Aorta (tissue), 5 donors: Measurements from ENCODE around the gene RHOT2. TPM values are rescaled to one million over a fixed set of nuclear protein-coding genes. Genes with fewer than 3 reads are reported as not detected.
A peak's percentile ranks its signal among the peaks of the same experiment; 100 is the strongest.
"Not testable (repeated sequence)": the region's sequence is repeated elsewhere in the genome, so short reads cannot be mapped to it uniquely, and the experiment has no call there.

Source experiments
- ATAC-seq: fragments of 200-7000 bp; cut with Tn5 transposase; one replicate; pipeline ENCODE4 v1.9.1; 2022; ENCODE audit warnings: moderate library complexity; ENCODE audit not compliant: low FRiP score
- DNase-seq, 2 donors: peaks; one replicate each; pipeline ENCODE4 v3.0.0-alpha.2; 2020
- H3K27ac ChIP-seq, 2 donors: one replicate each; pipeline ENCODE4 v1.5.1; 2013; ENCODE audit warnings: low read length in 2 of 2, mild to moderate bottlenecking in 2 of 2, moderate library complexity in 2 of 2, control low read depth in 1 of 2, inconsistent platforms in 1 of 2, low read depth in 1 of 2
- H3K27me3 ChIP-seq, 2 donors: one replicate each; pipeline ENCODE4 v1.6.1; 2013; ENCODE audit warnings: control low read depth in 1 of 2, low read length in 1 of 2, mild to moderate bottlenecking in 1 of 2, moderate library complexity in 1 of 2; ENCODE audit not compliant: insufficient read depth in 2 of 2, control insufficient read depth in 1 of 2
- H3K36me3 ChIP-seq, 2 donors: one replicate each; pipeline ENCODE4 v1.6.1; 2013; ENCODE audit warnings: control low read depth in 1 of 2, low read length in 1 of 2, mild to moderate bottlenecking in 1 of 2; ENCODE audit not compliant: insufficient read depth in 2 of 2, control insufficient read depth in 1 of 2
- H3K4me1 ChIP-seq, 2 donors: one replicate each; pipeline ENCODE4 v1.6.1; 2013; ENCODE audit warnings: low read length in 2 of 2, control low read depth in 1 of 2, mild to moderate bottlenecking in 1 of 2, moderate library complexity in 1 of 2; ENCODE audit not compliant: insufficient read depth in 2 of 2, control insufficient read depth in 1 of 2
- H3K4me3 ChIP-seq, 2 donors: one replicate each; pipeline ENCODE4 v1.5.1; 2013; ENCODE audit warnings: low read length in 2 of 2, control low read depth in 1 of 2, mild to moderate bottlenecking in 1 of 2
- H3K9me3 ChIP-seq: one replicate; pipeline ENCODE4 v1.6.1; 2013; ENCODE audit warnings: mild to moderate bottlenecking, low read length; ENCODE audit not compliant: control insufficient read depth
- WGBS, 2 donors: extraction: QIAGEN DNeasy Blood & Tissue Kit; methylation state at CpG; one replicate each; pipeline ENCODE4 v1.1.7; 2013; 5-methylcytosine and 5-hydroxymethylcytosine counted together
- intact Hi-C, 2 donors: fragments of 100-400 bp; cut with DNase I; formaldehyde crosslinking; loops; one replicate each; pipeline versions ENCODE4 v1.14.2 to v1.15.0; 2022
- polyA plus RNA-seq, 2 donors: library from polyadenylated mRNA; stranded (reverse); fragments of 200-250 nt; gene quantifications; one replicate each; pipeline ENCODE4 v1.2.3, GENCODE V29; 2013
- total RNA-seq, 2 donors: library from RNA; stranded (reverse); fragmentation: NEBNext Ultra II Directional; extraction: Animal tissue kit (Norgen Biotek cat#: 25700); gene quantifications; one replicate each; pipeline ENCODE4 v1.2.1, GENCODE V29; 2021
- donor health status: healthy with polysubstance abuse.
- donor health status: Bipolar disorder and iron deficiency.
- donor health status: DM: no; HTN: no; CAD: no.
- donor health status: DM: no; HTN: no; CAD: no.
- donor health status: DM: yes; HTN: yes; CAD: no.

Gene RHOT2
- total and polyA plus RNA-seq, 4 donors, result 27.4 to 356 (median 86.6) TPM

DNA sequence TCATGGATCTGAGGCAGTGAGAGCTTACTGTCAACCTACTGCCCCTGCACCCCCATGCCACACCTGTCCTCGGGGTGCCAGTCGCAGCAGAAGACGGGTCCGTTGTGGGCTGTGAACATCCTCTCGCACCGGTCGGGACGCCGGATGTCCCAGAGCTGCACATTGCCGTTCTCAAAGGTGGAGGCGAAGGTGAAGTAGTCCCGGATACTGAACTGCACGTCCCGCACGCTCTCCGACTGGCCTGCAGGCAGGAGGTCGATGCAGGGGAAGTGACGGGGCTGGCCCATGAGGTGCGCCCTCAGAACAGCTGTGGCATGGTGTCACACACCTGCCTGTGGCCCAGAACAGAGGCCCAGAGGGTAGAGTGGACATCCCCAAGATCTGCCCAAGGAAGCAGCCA lies 19.6 kb downstream of the RHOT2 start:
- no peaks in the 10 kb centered on the region for H3K36me3 ChIP-seq
- DNase-seq (no peak), ATAC-seq (no peak)
- no peak overlapping the region for H3K27ac ChIP-seq
- WGBS, 2 donors, result 90 to 92% methylated on average over 19 of the region's 19 CpGs
- H3K9me3 ChIP-seq, result no peaks in the 10 kb centered on the region
- H3K4me3 ChIP-seq, result no peak overlapping the region
- no peaks in the 10 kb centered on the region for H3K4me1 ChIP-seq
- intact Hi-C loops, result no loop called here
- no peaks in the 10 kb centered on the region for H3K27me3 ChIP-seq

DNA sequence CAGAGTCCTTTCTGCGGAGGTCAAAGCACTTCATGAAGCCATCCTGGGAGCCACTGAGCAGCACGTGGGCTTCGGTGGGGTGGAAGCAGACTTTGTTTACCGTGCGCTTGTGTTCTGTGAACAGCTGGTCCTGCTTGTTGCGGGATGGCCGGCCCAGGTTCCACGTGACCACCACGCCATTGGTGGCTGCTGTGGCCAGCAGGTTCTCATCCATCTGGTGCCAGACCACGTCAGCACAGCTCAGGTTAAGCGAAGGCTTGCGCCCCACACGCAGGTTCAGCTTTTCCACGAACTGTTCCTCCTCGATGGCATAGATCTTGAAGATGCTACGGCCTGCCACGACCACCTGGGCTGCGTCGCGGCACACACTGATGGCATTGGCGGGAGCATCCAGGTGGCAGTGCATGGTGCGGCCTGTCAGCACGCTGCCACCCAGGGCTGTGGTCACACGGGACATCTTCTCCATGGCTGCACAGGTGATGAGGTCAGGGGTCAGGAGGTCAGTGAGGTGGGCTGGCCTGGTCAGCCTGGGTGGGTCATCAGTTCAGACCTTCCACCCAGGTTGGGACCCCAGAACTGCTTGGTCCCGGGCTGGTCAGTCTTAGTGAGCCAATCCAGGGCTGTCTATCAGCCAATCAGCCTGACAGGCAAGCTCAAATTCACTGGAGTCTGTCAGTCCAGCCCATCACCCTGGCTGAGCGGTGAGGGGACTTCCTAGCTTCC lies 21.4 kb downstream of the RHOT2 start:
- Histone ChIP-seq H3K4me1 (no peaks in the 10 kb centered on the region), H3K9me3 (no peaks in the 10 kb centered on the region), H3K27me3 (no peaks in the 10 kb centered on the region), H3K27ac (no peak overlapping the region), H3K36me3 (no peaks in the 10 kb centered on the region), H3K4me3 (peak overlapping the region in 1 of 2 donors; percentile 71)
- DNase-seq (no peak), ATAC-seq (no peak)
- WGBS, 2 donors, result 83% methylated on average over 26 of the region's 26 CpGs
- intact Hi-C loops, result no loop called here

DNA sequence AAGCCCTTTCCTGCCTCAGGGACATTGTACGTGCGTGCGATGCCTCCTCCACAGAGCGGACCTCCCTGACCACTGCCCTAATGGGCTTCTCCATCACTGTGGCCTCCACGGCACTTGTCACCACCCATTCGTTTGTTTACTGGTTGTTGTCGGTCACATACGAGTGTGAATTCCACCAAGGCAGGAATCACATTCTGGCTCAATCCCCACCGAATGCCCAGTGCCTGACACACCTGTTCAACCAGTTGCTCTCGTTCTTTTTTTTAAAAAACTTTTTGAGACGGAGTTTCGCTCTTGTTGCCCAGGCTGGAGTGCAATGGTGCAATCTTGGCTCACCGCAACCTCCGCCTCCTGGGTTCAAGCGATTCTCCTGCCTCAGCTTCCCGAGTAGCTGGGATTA lies 23.3 kb downstream of the RHOT2 start:
- ATAC-seq, H3K36me3 ChIP-seq, H3K27me3 ChIP-seq, DNase-seq, intact Hi-C loops, H3K27ac ChIP-seq, H3K4me3 ChIP-seq, H3K9me3 ChIP-seq, H3K4me1 ChIP-seq: not testable (repeated sequence)
- 82 to 85% methylated on average over 16 of the region's 16 CpGs for WGBS, 2 donors

DNA sequence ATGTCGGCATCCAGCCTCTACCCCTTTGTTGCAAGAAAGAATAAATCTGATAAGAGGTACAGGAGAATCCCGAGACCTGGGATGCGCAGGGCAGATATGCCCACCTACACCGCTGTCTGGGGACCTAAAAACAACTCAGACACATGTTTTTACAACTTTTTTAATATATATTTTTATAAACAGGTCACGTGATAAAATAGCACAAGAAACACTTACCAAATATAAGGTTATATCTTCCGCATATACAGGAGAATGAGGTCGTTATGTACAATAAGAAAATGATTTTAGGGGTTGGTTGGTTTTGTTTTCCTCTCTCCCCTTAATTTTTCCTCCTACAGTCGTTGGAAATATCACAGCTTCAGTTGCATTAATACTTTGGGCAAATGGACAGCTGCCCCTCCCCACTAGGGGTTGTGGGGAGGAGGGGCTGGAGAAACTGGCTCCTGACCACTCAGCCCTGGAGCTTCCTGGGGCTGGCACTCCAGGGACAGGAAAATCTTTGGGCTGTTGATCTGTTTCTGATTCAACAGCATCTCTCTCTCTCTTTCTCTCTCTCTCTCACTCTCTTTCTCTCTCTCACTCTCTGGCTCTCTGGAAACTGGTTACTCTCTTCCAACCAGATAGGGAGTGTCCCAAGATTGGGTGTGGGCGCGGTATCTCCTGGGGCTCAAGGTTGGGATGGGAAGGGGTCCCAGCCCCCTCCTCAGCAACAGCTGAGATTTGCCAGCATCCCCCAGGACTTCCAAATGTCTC lies 24.6 kb downstream of the RHOT2 start:
- ATAC-seq (no peak), DNase-seq (no peak)
- Histone ChIP-seq H3K27ac (no peak overlapping the region), H3K36me3 (no peaks in the 10 kb centered on the region), H3K4me3 (no peak overlapping the region), H3K4me1 (no peaks in the 10 kb centered on the region), H3K27me3 (peaks cover 0 to 2% of the 10 kb centered on the region in 2 donors), H3K9me3 (no peaks in the 10 kb centered on the region)
- 65 to 67% methylated on average over 10 of the region's 10 CpGs for WGBS, 2 donors
- intact Hi-C loops, result no loop called here

DNA sequence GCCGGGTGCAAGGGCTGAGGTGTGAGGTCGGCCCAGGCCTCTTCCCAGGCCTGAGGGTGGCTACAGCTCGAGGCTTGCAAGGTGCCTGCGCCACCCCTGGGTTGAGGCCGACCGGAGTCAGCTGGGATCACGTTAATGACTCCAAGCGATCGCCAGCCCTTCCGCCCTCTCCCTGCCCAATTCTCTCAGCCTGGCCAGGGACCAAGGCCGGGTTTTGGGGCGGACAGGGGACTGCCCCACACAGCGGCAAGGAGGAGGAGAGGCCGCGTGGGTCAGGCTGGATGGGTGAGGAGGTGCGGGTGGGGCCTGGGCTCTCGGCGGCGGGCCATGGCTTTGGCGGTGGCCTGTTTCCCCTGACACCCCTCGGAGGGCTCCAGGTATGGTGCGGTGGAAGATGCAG lies 25.4 kb downstream of the RHOT2 start:
- H3K4me3 ChIP-seq, result no peak overlapping the region
- H3K27me3 ChIP-seq, result peaks cover 0 to 2% of the 10 kb centered on the region in 2 donors
- WGBS, 2 donors, result 30 to 36% methylated on average over 22 of the region's 22 CpGs
- DNase-seq (no peak), ATAC-seq (no peak)
- H3K9me3 ChIP-seq, result no peaks in the 10 kb centered on the region
- no peaks in the 10 kb centered on the region for H3K36me3 ChIP-seq
- no peak overlapping the region for H3K27ac ChIP-seq
- H3K4me1 ChIP-seq, result no peaks in the 10 kb centered on the region
- intact Hi-C loops, result no loop called here

DNA sequence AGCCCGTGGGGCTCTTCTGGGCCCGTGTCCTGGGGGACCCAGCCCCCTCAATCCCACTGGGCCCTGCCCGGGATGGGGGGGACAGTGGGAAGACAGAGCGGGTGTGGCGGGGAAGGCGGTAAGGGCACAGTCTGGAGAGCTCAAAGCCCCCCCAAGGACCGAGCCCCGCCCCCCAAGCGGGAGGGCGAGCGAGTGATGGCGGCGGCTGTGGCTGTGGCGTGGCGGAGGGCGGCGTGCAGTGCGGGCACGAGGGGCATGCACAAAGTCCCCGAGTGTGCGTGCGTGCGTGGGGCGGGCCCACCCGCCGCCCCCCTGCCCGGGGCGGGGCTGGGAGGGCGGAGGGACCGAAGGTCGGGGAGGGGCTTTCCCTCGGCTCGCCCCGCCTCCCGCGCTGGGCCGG lies 25.8 kb downstream of the RHOT2 start:
- no peak for ATAC-seq
- no peaks in the 10 kb centered on the region for H3K36me3 ChIP-seq
- H3K9me3 ChIP-seq, result no peaks in the 10 kb centered on the region
- WGBS, 2 donors, result 3% methylated on average over 19 to 37 of the region's 37 CpGs
- DNase-seq, result no peak
- intact Hi-C loops, result no loop called here
- no peak overlapping the region for H3K4me3 ChIP-seq
- H3K27ac ChIP-seq, result no peak overlapping the region
- H3K4me1 ChIP-seq, result no peaks in the 10 kb centered on the region
- H3K27me3 ChIP-seq, result peaks cover 0 to 2% of the 10 kb centered on the region in 2 donors

DNA sequence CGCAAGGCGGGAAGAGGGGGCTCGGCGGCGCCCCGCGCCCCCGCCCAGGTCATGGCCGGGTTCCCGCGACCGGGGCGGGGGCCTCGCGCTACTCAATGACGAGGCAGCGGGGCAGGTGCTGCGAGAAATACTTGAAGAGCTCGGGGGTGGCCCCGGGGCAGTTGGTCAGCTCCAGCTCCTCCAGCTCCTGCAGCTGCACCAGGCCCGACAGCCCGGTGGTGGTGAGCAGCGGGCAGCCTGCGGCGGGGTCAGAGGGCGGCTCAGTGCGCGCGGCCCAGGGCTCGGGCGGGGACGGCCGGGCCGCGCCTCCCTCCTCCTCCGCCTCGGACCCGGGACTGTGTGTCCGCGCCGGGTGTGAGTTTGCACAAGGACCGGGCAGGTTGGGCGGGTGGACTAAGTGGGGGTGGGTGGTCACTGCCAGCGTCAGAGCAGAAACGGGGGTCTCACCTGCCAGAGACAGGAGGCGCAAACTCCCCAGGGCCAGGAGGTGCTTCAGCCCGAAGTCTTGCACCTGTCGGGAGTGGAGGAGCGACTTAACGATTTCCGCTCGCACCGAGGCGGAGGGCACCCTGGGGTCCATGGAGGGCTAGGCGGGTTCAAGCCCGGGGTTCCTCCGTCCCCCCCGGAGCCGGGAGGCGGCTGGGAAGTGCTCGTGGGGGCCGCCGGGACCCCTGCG lies 26.4 kb downstream of the RHOT2 start:
- DNase-seq, result no peak
- Histone ChIP-seq H3K36me3 (no peaks in the 10 kb centered on the region), H3K27me3 (peaks cover 0 to 2% of the 10 kb centered on the region in 2 donors), H3K4me3 (no peak overlapping the region), H3K9me3 (no peaks in the 10 kb centered on the region), H3K27ac (no peak overlapping the region), H3K4me1 (no peaks in the 10 kb centered on the region)
- no peak for ATAC-seq
- whole genome bisulfite sequencing, 2 donors, result 1 to 2% methylated on average over 55 to 64 of the region's 64 CpGs
- intact Hi-C loops, result no loop called here

DNA sequence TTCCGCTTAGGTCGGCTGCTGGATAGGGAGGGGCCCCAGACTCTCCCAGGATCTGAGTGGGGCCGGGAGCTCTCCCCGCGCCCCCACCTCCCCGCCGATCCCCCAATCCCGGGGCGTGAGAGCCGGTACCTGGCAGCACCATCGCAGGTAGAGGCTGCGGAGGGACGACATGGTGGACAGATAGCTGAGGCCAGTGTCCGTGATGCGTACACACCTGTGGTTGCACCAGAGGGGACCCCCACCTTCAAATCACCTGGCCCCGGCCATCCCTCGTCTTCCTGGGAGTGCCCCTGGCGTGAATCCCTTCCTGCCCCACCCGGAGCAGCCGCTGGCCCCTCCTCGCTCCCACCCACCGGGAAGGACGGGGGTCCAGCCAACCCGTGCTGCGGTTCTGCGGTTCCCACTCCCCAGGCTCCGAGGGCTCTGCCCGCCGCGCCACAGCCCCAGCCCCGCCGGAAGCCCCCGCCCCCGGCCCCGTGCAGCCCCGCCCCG lies 27.0 kb downstream of the RHOT2 start:
- 1 to 2% methylated on average over 24 to 37 of the region's 37 CpGs for WGBS, 2 donors
- H3K4me1 ChIP-seq, result no peaks in the 10 kb centered on the region
- H3K27me3 ChIP-seq, result peaks cover 0 to 2% of the 10 kb centered on the region in 2 donors
- no peak overlapping the region for H3K27ac ChIP-seq
- DNase-seq, result no peak
- intact Hi-C loops, result no loop called here
- no peaks in the 10 kb centered on the region for H3K9me3 ChIP-seq
- no peaks in the 10 kb centered on the region for H3K36me3 ChIP-seq
- H3K4me3 ChIP-seq, result no peak overlapping the region
- no peak for ATAC-seq
